Ishikawa (cell line): Measurements from ENCODE around the gene KIAA0825.

Experiments used
- CEBPB ChIP-seq: IDR thresholded peaks from 2 replicates; pipeline ENCODE4 v1.6.1; 2012
- EGR1 ChIP-seq: IDR thresholded peaks from 2 replicates; pipeline ENCODE4 v1.6.1; 2012
- EP300 ChIP-seq: IDR thresholded peaks from 2 replicates; pipeline ENCODE4 v1.6.1; 2012; ENCODE audit warnings: borderline replicate concordance
- FOXM1 ChIP-seq: IDR thresholded peaks from 2 replicates; pipeline ENCODE4 v1.6.1; 2012; ENCODE audit warnings: low read depth, borderline replicate concordance
- MAX ChIP-seq: IDR thresholded peaks from 2 replicates; pipeline ENCODE4 v1.6.1; 2012
- NFIC ChIP-seq: IDR thresholded peaks from 2 replicates; pipeline ENCODE4 v1.6.1; 2012
- RAD21 ChIP-seq: IDR thresholded peaks from 2 replicates; pipeline ENCODE4 v1.6.1; 2012; ENCODE audit warnings: low read depth
- REST ChIP-seq: IDR thresholded peaks from 2 replicates; pipeline ENCODE4 v1.6.1; 2012; ENCODE audit warnings: low read depth, mild to moderate bottlenecking
- TCF12 ChIP-seq: IDR thresholded peaks from 2 replicates; pipeline ENCODE4 v1.6.1; 2012; ENCODE audit warnings: low read depth
- TEAD4 ChIP-seq: IDR thresholded peaks from 2 replicates; pipeline ENCODE4 v1.6.1; 2012
- YY1 ChIP-seq: IDR thresholded peaks from 2 replicates; pipeline ENCODE4 v1.6.1; 2012; ENCODE audit warnings: low read depth

GRCh38 chr5:94285984-94286383 is 332.4 kb downstream of the KIAA0825 start:
- no peak for TF ChIP-seq MAX
- TF ChIP-seq YY1, result no peak
- no peak for TF ChIP-seq EGR1
- TF ChIP-seq RAD21, result no peak
- no peak for TF ChIP-seq EP300
- no peak for TF ChIP-seq FOXM1
- no peak for TF ChIP-seq REST
- TF ChIP-seq NFIC, result no peak
- TF ChIP-seq TCF12, result no peak
- no peak for TF ChIP-seq TEAD4
- TF ChIP-seq CEBPB, result no peak
